IMR-90 (cell line): ENCODE data around the gene BAIAP2L1. TPM values are rescaled to one million over a fixed set of nuclear protein-coding genes. Genes with fewer than 3 reads are reported as not detected.

Source experiments
- ATAC-seq: fragments of 200-7000 bp; cut with Tn5 transposase; 2 replicates; pipeline ENCODE4 v1.9.1; 2020; ENCODE audit warnings: low read depth, mild to moderate bottlenecking, moderate library complexity
- BruUV-seq: library from RNA; stranded (reverse); fragments of 400-500 nt; replicated peaks from 2 replicates; lab custom pipeline; 2021; lab: Mats Ljungman, UMichigan
- CTCF ChIA-PET: fragments of 300-600 bp; formaldehyde crosslinking; extraction: SDS; loops from one replicate; lab custom pipeline; 2021; ENCODE audit warnings: antibody characterized with exemption; lab: Yijun Ruan, JAX
- POLR2A ChIA-PET: fragments of 300-600 bp; sonication (Branson Sonifier 250); formaldehyde crosslinking; loops from one replicate; lab custom pipeline; 2022; ENCODE audit warnings: antibody characterized with exemption; ENCODE audit not compliant: unreplicated experiment; lab: Charles Lee
- DNase-seq: peaks from one replicate; pipeline ENCODE4 v3.0.0; 2013
- H2AFZ ChIP-seq: replicated peaks from 2 replicates; pipeline ENCODE3; 2013; ENCODE audit warnings: low read length, mild to moderate bottlenecking; ENCODE audit not compliant: poor library complexity
- H2AK5ac ChIP-seq: 2 replicates; pipeline ENCODE4 v1.6.1; 2013; ENCODE audit warnings: low read depth, low read length, inconsistent platforms
- H2AK9ac ChIP-seq: replicated peaks from 2 replicates; pipeline ENCODE3; 2013; ENCODE audit warnings: mild to moderate bottlenecking, low read depth, low read length, moderate library complexity; ENCODE audit not compliant: poor library complexity
- H2BK120ac ChIP-seq: 2 replicates; pipeline ENCODE4 v1.6.1; 2013; ENCODE audit warnings: low read depth, low read length, inconsistent platforms
- H2BK15ac ChIP-seq: 3 replicates; pipeline ENCODE4 v1.6.1; 2013; ENCODE audit warnings: low read depth, low read length, inconsistent platforms
- H2BK20ac ChIP-seq: 2 replicates; pipeline ENCODE4 v1.6.1; 2013; ENCODE audit warnings: low read depth, mild to moderate bottlenecking, inconsistent platforms, low read length, moderate library complexity
- H2BK5ac ChIP-seq: 2 replicates; pipeline ENCODE4 v1.6.1; 2013; ENCODE audit warnings: mild to moderate bottlenecking, low read depth, low read length, inconsistent platforms; ENCODE audit not compliant: poor library complexity, severe bottlenecking
- H3K14ac ChIP-seq: replicated peaks from 2 replicates; pipeline ENCODE4 v1.6.1; 2013; ENCODE audit warnings: low read depth, low read length, inconsistent platforms
- H3K18ac ChIP-seq: 2 replicates; pipeline ENCODE4 v1.6.1; 2013; ENCODE audit warnings: low read depth, low read length, control low read depth
- H3K23ac ChIP-seq: 2 replicates; pipeline ENCODE4 v1.6.1; 2013; ENCODE audit warnings: low read depth, low read length, inconsistent platforms
- H3K27ac ChIP-seq: 2 replicates; pipeline ENCODE4 v1.5.1; 2013; ENCODE audit warnings: mild to moderate bottlenecking, control low read depth, low read length; ENCODE audit not compliant: insufficient read depth
- H3K27me3 ChIP-seq: 2 replicates; pipeline ENCODE4 v1.6.1; 2013; ENCODE audit warnings: low read length; ENCODE audit not compliant: control insufficient read depth, insufficient read depth
- H3K36me3 ChIP-seq: 2 replicates; pipeline ENCODE4 v1.6.1; 2013; ENCODE audit warnings: low read length, mixed read lengths; ENCODE audit not compliant: control insufficient read depth, insufficient read depth
- H3K4ac ChIP-seq: 2 replicates; pipeline ENCODE4 v1.6.1; 2013; ENCODE audit warnings: low read depth, low read length, inconsistent platforms
- H3K4me1 ChIP-seq: 2 replicates; pipeline ENCODE4 v1.6.1; 2013; ENCODE audit warnings: low read length, mixed read lengths; ENCODE audit not compliant: control insufficient read depth, insufficient read depth
- H3K4me2 ChIP-seq: 2 replicates; pipeline ENCODE4 v1.6.1; 2013; ENCODE audit warnings: low read depth, mild to moderate bottlenecking, control low read depth, low read length, moderate library complexity
- H3K4me3 ChIP-seq: 2 replicates; pipeline ENCODE4 v1.5.1; 2013; ENCODE audit warnings: low read depth, mild to moderate bottlenecking, control low read depth, low read length, moderate library complexity; ENCODE audit not compliant: insufficient read depth
- H3K56ac ChIP-seq: 2 replicates; pipeline ENCODE4 v1.6.1; 2013; ENCODE audit warnings: low read length, inconsistent platforms; ENCODE audit not compliant: insufficient read depth; ENCODE audit errors: extremely low read depth
- H3K79me1 ChIP-seq, 2 experiments: 2 replicates each; pipeline ENCODE4 v1.6.1; 2013; ENCODE audit warnings: low read length in 2 of 2, inconsistent platforms in 1 of 2, low read depth in 1 of 2
- H3K9ac ChIP-seq: 2 replicates; pipeline ENCODE4 v1.6.1; 2013; ENCODE audit warnings: low read depth, low read length, control low read depth
- H3K9me1 ChIP-seq: 2 replicates; pipeline ENCODE4 v1.6.1; 2013; ENCODE audit warnings: low read length, inconsistent platforms; ENCODE audit not compliant: insufficient read depth
- H3K9me3 ChIP-seq: 2 replicates; pipeline ENCODE4 v1.6.1; 2013; ENCODE audit warnings: low read length; ENCODE audit not compliant: control insufficient read depth, insufficient read depth
- H4K20me1 ChIP-seq: 2 replicates; pipeline ENCODE4 v1.6.1; 2013; ENCODE audit warnings: low read length, inconsistent platforms; ENCODE audit not compliant: insufficient read depth
- H4K5ac ChIP-seq: 2 replicates; pipeline ENCODE4 v1.6.1; 2013; ENCODE audit warnings: mild to moderate bottlenecking, low read depth, low read length, control low read depth
- H4K8ac ChIP-seq, 2 experiments: 2 replicates each; pipeline ENCODE4 v1.6.1; 2013; ENCODE audit warnings: low read depth in 2 of 2, low read length in 2 of 2, control low read depth in 1 of 2, inconsistent platforms in 1 of 2
- H4K91ac ChIP-seq: 2 replicates; pipeline ENCODE4 v1.6.1; 2013; ENCODE audit warnings: low read depth, low read length, inconsistent platforms; ENCODE audit not compliant: insufficient read depth
- BHLHE40 ChIP-seq: fragments of 150-350 bp; IDR thresholded peaks from 2 replicates; pipeline ENCODE4 v1.6.1; 2016; ENCODE audit warnings: mild to moderate bottlenecking, low read depth, low read length
- CEBPB ChIP-seq: IDR thresholded peaks from 2 replicates; pipeline ENCODE4 v1.6.1; 2012; ENCODE audit warnings: low read depth, low read length, improper control_type of control experiment
- CHD1 ChIP-seq: IDR thresholded peaks from 2 replicates; pipeline ENCODE4 v1.6.1; 2012; ENCODE audit warnings: low read depth, low read length, improper control_type of control experiment
- FOS ChIP-seq: fragments of 150-350 bp; IDR thresholded peaks from 2 replicates; pipeline ENCODE4 v1.6.1; 2016; ENCODE audit warnings: low read depth, low read length
- MAFK ChIP-seq: IDR thresholded peaks from 2 replicates; pipeline ENCODE4 v1.6.1; 2012; ENCODE audit warnings: low read depth, low read length, improper control_type of control experiment
- MAZ ChIP-seq: IDR thresholded peaks from 2 replicates; pipeline ENCODE4 v1.6.1; 2012; ENCODE audit warnings: low read depth, mild to moderate bottlenecking, low read length, improper control_type of control experiment, moderate library complexity, borderline replicate concordance
- MXI1 ChIP-seq: IDR thresholded peaks from 2 replicates; pipeline ENCODE4 v1.6.1; 2012; ENCODE audit warnings: low read depth, mild to moderate bottlenecking, low read length, moderate library complexity, borderline replicate concordance
- NFE2L2 ChIP-seq: fragments of 150-350 bp; IDR thresholded peaks from 2 replicates; pipeline ENCODE4 v1.6.1; 2016; ENCODE audit warnings: low read depth, mild to moderate bottlenecking, low read length
- RAD21 ChIP-seq: IDR thresholded peaks from 2 replicates; pipeline ENCODE4 v1.6.1; 2012; ENCODE audit warnings: low read length, improper control_type of control experiment
- RCOR1 ChIP-seq: IDR thresholded peaks from 2 replicates; pipeline ENCODE4 v1.6.1; 2012; ENCODE audit warnings: mild to moderate bottlenecking, low read length, improper control_type of control experiment; ENCODE audit not compliant: insufficient replicate concordance
- RFX5 ChIP-seq: IDR thresholded peaks from 2 replicates; pipeline ENCODE4 v1.8.0; 2012; ENCODE audit warnings: low read depth, mild to moderate bottlenecking, low read length, moderate library complexity
- SMC3 ChIP-seq: fragments of 150-350 bp; IDR thresholded peaks from 2 replicates; pipeline ENCODE4 v1.6.1; 2016; ENCODE audit warnings: low read depth, mild to moderate bottlenecking, antibody characterized with exemption, low read length, moderate library complexity
- WGBS, 2 experiments: methylation state at CpG; one replicate each; pipeline versions ENCODE4 v1.1.5 to v1.1.7; 2013; ENCODE audit warnings: missing lambda C conversion rate in 2 of 2; ENCODE audit not compliant: insufficient read length in 1 of 2; ENCODE audit errors: extremely low coverage in 2 of 2; 5-methylcytosine and 5-hydroxymethylcytosine counted together
- dilution Hi-C: fragments of 300-500 bp; cut with HindIII; formaldehyde crosslinking; loops from one replicate; pipeline ENCODE4 v1.14.3; 2018; ENCODE audit warnings: low sequenced_read_pairs; ENCODE audit not compliant: unreplicated experiment
- in situ Hi-C: fragments of 300-500 bp; cut with MboI; formaldehyde crosslinking; loops from 3 replicates; pipeline ENCODE4 v1.14.3; 2019; ENCODE audit warnings: low sequenced_read_pairs, inconsistent platforms, mixed read lengths
- intact Hi-C: fragments of 100-400 bp; cut with micrococcal nuclease; formaldehyde crosslinking; loops from 2 replicates; pipeline ENCODE4 v1.10.0; 2022
- polyA plus RNA-seq, 3 experiments: library from polyadenylated mRNA; depleted of rRNA; stranded (reverse); fragments of >200 nt; gene quantifications; 2 replicates each; pipeline ENCODE4 v1.2.3, GENCODE V29; 2012; ENCODE audit warnings: low replicate concordance in 1 of 3
- total RNA-seq: library from RNA; depleted of rRNA; stranded (reverse); fragments of >200 nt; gene quantifications from 2 replicates; pipeline ENCODE4 v1.2.3, GENCODE V29; 2012
- TF ChIP-seq, protein P1 (sequence below): conservative IDR thresholded peaks from 2 replicates; pipeline ENCODE4 v1.5.1; 2012; ENCODE audit warnings: mild to moderate bottlenecking, low read depth, low read length, improper control_type of control experiment
- TF ChIP-seq, protein P2 (sequence below): fragments of 150-350 bp; IDR thresholded peaks from 2 replicates; pipeline ENCODE4 v1.6.1; 2017; ENCODE audit warnings: mild to moderate bottlenecking, antibody characterized with exemption, low read length, low read depth

The BAIAP2L1 gene
- total and polyA plus RNA-seq, 2 of the 4 experiments (the other 2 are of a cell fraction): 2.2 to 6.0 TPM

DNA sequence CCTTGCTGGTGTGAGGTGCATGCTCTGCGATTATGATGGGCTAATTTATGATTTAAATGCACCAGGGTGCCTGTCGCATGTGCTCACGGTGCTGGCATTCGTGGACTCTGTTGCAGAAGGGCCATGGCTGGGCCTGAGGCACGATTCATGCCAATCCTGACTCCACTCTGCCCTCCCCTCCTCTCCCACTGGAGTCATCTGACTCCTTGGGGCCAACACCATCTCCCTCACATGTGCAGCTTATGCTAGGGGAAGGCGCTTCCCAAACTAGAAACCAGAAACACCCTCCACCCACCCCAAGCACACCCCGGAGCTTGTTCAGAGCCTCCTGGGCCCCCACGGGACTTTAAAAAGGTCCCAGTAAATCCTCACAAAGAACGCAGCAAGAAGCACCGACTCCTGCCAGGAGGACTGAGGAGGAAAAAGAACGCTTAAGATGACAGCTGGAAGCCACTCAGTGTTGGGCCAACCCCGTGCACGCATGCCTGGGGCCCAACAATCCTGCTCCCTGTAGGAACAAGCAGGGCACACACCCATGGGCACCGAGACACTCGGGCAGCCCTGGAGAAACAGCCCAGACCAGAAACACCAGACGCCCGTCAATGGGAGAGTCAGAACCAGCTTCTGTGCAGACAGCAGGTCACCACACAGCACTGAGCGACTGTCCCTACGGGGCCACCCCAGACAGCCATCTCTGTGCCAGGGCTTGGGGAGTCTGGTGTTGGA lies 105.3 kb downstream of the BAIAP2L1 start:
- Histone ChIP-seq H3K14ac (no peak overlapping the region), H3K23ac (no peak overlapping the region), H3K9ac (no peak overlapping the region), H3K9me3 (no peaks in the 10 kb centered on the region), H4K91ac (no peak overlapping the region), H4K8ac (no peak overlapping the region), H3K4me3 (no peak overlapping the region), H3K27ac (no peak overlapping the region), H3K79me1 (peaks cover 13 to 64% of the 10 kb centered on the region in 2 experiments), H2AFZ (no peak overlapping the region), H3K4me2 (no peak overlapping the region), H2BK120ac (no peak overlapping the region), H4K5ac (no peak overlapping the region), H2BK15ac (no peak overlapping the region), H4K20me1 (peaks cover 44% of the 10 kb centered on the region), H3K27me3 (no peaks in the 10 kb centered on the region), H2BK5ac (no peak overlapping the region), H3K4me1 (no peaks in the 10 kb centered on the region), H2AK9ac (peak overlapping the region; percentile 73), H3K4ac (no peak overlapping the region), H3K36me3 (peaks cover 41% of the 10 kb centered on the region), H2AK5ac (peak overlapping the region; percentile 16; the same call in 1 of the 2 replicates), H2BK20ac (no peak overlapping the region), H3K18ac (no peak overlapping the region), H3K9me1 (no peaks in the 10 kb centered on the region; the same call in 1 of the 2 replicates), H3K56ac (no peak overlapping the region)
- ATAC-seq: no peak
- dilution Hi-C loops: no loop called here
- intact Hi-C loops: loop anchor here (1.0 kb wide), 2 partner anchors 138 to 450 kb away; no protein-coding TSS in a partner anchor
- in situ Hi-C loops: loop anchor here (5.0 kb wide), 2 partner anchors 112 to 547 kb away; no protein-coding TSS in a partner anchor
- DNase-seq: no peak
- WGBS, 2 experiments: 90% methylated on average over 11 of the region's 19 CpGs; no CpG with 5 or more reads in 1 of the 2 experiments
- BruUV-seq: no TSS peak
- POLR2A ChIA-PET: no interaction called here
- CTCF ChIA-PET: no interaction called here
- TF ChIP-seq CHD1: no peak
- TF ChIP-seq, protein P1, sequence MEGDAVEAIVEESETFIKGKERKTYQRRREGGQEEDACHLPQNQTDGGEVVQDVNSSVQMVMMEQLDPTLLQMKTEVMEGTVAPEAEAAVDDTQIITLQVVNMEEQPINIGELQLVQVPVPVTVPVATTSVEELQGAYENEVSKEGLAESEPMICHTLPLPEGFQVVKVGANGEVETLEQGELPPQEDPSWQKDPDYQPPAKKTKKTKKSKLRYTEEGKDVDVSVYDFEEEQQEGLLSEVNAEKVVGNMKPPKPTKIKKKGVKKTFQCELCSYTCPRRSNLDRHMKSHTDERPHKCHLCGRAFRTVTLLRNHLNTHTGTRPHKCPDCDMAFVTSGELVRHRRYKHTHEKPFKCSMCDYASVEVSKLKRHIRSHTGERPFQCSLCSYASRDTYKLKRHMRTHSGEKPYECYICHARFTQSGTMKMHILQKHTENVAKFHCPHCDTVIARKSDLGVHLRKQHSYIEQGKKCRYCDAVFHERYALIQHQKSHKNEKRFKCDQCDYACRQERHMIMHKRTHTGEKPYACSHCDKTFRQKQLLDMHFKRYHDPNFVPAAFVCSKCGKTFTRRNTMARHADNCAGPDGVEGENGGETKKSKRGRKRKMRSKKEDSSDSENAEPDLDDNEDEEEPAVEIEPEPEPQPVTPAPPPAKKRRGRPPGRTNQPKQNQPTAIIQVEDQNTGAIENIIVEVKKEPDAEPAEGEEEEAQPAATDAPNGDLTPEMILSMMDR: no peak
- TF ChIP-seq, protein P2, sequence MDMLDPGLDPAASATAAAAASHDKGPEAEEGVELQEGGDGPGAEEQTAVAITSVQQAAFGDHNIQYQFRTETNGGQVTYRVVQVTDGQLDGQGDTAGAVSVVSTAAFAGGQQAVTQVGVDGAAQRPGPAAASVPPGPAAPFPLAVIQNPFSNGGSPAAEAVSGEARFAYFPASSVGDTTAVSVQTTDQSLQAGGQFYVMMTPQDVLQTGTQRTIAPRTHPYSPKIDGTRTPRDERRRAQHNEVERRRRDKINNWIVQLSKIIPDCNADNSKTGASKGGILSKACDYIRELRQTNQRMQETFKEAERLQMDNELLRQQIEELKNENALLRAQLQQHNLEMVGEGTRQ: no peak
- TF ChIP-seq CEBPB: no peak
- TF ChIP-seq FOS: no peak
- no peak for TF ChIP-seq MAFK
- no peak for TF ChIP-seq RAD21
- no peak for TF ChIP-seq BHLHE40
- TF ChIP-seq MAZ: no peak
- TF ChIP-seq SMC3: no peak
- TF ChIP-seq MXI1: no peak
- no peak for TF ChIP-seq RCOR1
- TF ChIP-seq NFE2L2: no peak
- no peak for TF ChIP-seq RFX5
